Measurements from ENCODE around the gene ULBP1.

DNA sequence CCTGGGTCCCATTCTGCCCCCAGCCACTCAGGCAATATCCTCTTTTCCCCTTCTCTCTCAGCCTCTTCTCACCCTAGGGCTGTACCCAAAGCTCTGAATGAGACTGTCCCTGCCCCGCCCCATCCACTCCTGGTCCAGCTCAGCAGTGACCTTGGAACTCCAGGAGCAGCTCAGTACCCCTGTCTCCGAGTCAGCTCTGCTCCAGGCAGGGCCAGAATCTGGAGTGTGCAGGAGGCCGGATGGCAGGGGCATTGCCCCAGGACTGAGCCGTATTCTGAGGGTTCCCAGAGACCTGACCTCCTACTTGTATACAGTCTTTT, 38.9 kb upstream of the ULBP1 start:
- TF ChIP-seq POLR2AphosphoS5 (IDR thresholded peaks at IDR 0.05; ENCODE audit: borderline replicate concordance, low read depth, low read length), result no peak
- TF ChIP-seq EZH2 (IDR thresholded peaks at IDR 0.05), result no peak

All from SK-N-MC (cell line).